Measurements from ENCODE around the gene RASAL2.
"Not testable (repeated sequence)": the region's sequence is repeated elsewhere in the genome, so short reads cannot be mapped to it uniquely, and the experiment has no call there.

DNA sequence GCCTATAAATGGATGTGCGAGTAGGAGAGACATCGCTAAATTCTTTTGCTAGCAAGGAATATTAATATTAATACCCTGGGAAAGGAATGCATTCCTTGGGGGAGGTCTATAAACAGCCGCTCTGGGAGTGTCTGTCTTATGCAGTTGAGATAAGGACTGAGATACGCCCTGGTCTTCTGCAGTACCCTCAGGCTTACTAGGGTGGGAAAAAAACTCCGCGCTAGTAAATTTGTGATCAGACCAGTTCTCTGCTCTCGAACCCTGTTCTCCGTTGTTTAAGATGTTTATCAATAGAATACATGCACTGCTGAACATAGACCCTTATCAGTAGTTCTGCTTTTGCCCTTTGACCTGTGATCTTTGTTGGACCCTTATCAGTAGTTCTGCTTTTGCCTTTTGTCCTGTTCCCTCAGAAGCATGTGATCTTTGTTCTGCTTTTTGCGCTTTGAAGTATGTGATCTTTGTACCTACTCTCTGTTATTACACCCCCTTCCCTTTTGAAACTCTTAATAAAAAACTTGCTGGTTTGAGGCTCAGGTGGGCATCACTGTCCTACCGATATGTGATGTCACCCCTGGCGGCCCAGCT, 114.5 kb downstream of the RASAL2 start:
- TF ChIP-seq, protein P1, sequence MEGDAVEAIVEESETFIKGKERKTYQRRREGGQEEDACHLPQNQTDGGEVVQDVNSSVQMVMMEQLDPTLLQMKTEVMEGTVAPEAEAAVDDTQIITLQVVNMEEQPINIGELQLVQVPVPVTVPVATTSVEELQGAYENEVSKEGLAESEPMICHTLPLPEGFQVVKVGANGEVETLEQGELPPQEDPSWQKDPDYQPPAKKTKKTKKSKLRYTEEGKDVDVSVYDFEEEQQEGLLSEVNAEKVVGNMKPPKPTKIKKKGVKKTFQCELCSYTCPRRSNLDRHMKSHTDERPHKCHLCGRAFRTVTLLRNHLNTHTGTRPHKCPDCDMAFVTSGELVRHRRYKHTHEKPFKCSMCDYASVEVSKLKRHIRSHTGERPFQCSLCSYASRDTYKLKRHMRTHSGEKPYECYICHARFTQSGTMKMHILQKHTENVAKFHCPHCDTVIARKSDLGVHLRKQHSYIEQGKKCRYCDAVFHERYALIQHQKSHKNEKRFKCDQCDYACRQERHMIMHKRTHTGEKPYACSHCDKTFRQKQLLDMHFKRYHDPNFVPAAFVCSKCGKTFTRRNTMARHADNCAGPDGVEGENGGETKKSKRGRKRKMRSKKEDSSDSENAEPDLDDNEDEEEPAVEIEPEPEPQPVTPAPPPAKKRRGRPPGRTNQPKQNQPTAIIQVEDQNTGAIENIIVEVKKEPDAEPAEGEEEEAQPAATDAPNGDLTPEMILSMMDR (conservative IDR thresholded peaks at IDR 0.05; ENCODE audit: low read depth in 2 of 2): not testable (repeated sequence)
- TF ChIP-seq POLR2AphosphoS5 (IDR thresholded peaks at IDR 0.05; ENCODE audit: low read depth): not testable (repeated sequence)
- TF ChIP-seq, protein P2, sequence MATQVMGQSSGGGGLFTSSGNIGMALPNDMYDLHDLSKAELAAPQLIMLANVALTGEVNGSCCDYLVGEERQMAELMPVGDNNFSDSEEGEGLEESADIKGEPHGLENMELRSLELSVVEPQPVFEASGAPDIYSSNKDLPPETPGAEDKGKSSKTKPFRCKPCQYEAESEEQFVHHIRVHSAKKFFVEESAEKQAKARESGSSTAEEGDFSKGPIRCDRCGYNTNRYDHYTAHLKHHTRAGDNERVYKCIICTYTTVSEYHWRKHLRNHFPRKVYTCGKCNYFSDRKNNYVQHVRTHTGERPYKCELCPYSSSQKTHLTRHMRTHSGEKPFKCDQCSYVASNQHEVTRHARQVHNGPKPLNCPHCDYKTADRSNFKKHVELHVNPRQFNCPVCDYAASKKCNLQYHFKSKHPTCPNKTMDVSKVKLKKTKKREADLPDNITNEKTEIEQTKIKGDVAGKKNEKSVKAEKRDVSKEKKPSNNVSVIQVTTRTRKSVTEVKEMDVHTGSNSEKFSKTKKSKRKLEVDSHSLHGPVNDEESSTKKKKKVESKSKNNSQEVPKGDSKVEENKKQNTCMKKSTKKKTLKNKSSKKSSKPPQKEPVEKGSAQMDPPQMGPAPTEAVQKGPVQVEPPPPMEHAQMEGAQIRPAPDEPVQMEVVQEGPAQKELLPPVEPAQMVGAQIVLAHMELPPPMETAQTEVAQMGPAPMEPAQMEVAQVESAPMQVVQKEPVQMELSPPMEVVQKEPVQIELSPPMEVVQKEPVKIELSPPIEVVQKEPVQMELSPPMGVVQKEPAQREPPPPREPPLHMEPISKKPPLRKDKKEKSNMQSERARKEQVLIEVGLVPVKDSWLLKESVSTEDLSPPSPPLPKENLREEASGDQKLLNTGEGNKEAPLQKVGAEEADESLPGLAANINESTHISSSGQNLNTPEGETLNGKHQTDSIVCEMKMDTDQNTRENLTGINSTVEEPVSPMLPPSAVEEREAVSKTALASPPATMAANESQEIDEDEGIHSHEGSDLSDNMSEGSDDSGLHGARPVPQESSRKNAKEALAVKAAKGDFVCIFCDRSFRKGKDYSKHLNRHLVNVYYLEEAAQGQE (IDR thresholded peaks at IDR 0.05; ENCODE audit: unreplicated experiment): not testable (repeated sequence)

Data from GM23338 (cell line).